Measurements from ENCODE around the gene MKLN1. TPM values are rescaled to one million over a fixed set of nuclear protein-coding genes. Genes with fewer than 3 reads are reported as not detected.

The MKLN1 gene
- total RNA-seq, 1 donor from 2014 or later = 15.2 TPM

DNA sequence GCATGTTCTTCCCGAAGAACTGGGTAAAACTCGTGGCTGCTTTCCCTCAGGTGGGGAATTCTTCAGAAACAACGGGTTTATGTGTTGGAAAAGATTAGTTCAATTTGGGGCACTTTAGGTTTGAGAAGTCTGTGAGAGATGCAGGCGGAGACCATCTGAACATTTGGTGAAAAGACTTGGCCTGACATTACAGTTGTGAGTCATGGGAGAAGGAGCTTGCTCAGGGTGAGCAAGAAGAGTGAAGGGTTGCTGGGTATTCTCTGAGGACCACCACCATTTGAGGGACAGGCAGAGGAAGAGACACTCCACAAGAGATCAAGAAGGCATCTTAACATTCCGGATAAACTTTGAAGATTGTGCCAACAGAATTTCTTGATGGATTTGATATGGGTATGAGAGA is 140.1 kb downstream of the MKLN1 start:
- H3K4me3 ChIP-seq (ENCODE audit: low read depth, low read length) = no peak overlapping the region
- TF ChIP-seq, protein P1, sequence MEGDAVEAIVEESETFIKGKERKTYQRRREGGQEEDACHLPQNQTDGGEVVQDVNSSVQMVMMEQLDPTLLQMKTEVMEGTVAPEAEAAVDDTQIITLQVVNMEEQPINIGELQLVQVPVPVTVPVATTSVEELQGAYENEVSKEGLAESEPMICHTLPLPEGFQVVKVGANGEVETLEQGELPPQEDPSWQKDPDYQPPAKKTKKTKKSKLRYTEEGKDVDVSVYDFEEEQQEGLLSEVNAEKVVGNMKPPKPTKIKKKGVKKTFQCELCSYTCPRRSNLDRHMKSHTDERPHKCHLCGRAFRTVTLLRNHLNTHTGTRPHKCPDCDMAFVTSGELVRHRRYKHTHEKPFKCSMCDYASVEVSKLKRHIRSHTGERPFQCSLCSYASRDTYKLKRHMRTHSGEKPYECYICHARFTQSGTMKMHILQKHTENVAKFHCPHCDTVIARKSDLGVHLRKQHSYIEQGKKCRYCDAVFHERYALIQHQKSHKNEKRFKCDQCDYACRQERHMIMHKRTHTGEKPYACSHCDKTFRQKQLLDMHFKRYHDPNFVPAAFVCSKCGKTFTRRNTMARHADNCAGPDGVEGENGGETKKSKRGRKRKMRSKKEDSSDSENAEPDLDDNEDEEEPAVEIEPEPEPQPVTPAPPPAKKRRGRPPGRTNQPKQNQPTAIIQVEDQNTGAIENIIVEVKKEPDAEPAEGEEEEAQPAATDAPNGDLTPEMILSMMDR (conservative IDR thresholded peaks at IDR 0.05; ENCODE audit: low read depth, low read length) = no peak
- DNase-seq (ENCODE audit: low read depth) = no peak

DNA sequence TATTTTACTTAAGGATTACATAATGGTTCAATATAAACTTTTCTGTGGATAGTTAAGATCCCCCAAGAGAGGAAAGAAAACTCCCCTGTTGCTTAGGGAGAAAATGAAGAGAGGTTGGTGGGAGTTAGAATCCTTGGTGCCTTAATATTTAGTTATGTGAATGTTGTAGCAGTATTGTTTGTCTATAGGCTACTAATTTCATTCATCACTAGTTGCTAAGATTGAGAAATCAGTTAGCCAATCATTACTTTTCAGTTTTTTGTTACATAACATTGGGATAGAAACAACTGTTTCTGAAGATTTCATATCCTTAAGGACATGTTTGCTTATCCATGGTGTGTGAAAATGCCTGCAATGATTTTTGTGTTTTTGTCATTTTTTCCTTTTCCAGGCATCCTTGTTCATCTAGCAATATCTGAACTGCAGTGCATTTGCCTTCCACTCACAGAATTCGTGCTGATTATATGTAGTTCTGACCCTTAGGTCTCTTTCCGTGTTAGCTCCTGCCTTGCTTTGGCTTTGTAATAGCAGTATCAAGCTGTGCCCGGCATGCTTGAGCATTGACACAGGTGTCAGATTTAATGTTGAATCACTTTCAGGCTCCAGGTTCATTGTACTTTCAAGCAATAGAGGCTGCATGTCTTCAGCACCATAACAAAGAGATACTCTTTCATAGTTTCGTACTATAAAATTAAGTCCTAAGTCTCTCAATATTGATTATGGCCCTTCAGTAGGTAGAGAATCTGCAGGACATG is 143.8 kb downstream of the MKLN1 start:
- TF ChIP-seq, protein P1 (conservative IDR thresholded peaks at IDR 0.05; ENCODE audit: low read depth, low read length) = no peak
- no peak for DNase-seq (ENCODE audit: low read depth)

DNA sequence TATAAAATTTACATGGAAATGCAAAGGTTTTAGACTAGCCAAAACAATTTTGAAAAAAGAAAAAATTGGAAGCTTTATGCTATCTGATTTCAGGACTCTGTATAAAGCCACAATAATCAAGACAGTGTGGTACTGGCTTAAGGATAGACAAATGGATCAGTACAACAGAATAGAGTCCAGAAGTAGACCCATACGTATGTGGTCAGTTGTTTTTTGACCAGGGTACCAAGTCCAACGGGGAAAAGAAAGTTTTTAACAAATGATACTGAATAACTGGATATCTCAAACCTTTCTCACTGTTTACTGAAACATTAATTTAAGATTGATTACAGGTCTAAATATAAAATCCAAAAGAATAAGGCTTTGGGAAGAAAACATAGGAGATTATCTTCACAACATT is 149.1 kb downstream of the MKLN1 start:
- TF ChIP-seq, protein P1 (conservative IDR thresholded peaks at IDR 0.05; ENCODE audit: low read depth, low read length) = no peak

More for the DNA sequence above, 143.8 kb downstream of the MKLN1 start:
- H3K4me3 ChIP-seq (ENCODE audit: low read depth, low read length) = no peak overlapping the region

DNA sequence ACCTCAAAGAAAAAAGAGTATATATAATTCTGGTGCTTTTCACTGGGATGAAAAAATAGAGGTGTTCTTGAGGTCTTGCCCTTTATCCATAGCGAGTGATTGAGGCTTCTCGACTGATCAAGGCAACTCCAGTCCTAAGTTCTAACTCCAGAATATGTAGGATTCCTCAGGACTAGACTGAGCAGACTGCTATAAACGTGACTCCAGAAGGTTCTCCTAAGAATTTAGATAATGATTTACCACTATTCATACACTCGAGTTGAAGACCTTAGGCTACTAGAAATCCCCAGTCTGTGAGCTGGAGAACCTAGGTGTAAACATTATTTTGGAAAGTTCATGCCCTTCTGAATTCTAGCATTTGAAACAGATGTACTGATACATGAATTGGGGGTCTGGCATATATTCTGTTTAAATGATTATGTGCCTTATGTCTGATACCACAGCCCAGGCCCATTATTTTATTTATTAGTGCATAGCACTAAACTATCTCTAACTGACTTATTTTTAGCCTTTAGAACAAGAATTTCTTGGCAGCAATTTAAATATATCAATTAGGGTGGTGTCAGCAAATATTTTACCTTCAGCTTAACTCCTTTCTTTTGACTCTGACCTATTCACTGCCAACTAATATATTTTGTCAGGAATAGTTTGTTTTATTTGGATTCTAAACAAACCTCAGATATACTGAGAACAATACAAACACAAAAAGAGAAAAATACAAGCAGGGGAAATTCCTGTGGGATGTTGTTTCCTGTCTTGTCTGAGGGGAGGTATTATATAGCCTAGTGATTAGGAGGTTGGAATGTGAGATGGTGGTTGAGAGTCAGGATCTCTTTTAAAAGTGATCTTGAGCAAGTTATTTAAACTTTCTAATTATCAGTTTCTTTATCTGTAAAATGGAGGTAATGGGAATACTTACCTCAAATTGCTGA is 153.0 kb downstream of the MKLN1 start:
- TF ChIP-seq, protein P1 (conservative IDR thresholded peaks at IDR 0.05; ENCODE audit: low read depth, low read length) = no peak
- DNase-seq (ENCODE audit: low read depth) = peak; percentile 53
- H3K4me3 ChIP-seq (ENCODE audit: low read depth, low read length) = no peak overlapping the region

More for the DNA sequence above, 149.1 kb downstream of the MKLN1 start:
- H3K4me3 ChIP-seq (ENCODE audit: low read depth, low read length) = no peak overlapping the region
- no peak for DNase-seq (ENCODE audit: low read depth)

DNA sequence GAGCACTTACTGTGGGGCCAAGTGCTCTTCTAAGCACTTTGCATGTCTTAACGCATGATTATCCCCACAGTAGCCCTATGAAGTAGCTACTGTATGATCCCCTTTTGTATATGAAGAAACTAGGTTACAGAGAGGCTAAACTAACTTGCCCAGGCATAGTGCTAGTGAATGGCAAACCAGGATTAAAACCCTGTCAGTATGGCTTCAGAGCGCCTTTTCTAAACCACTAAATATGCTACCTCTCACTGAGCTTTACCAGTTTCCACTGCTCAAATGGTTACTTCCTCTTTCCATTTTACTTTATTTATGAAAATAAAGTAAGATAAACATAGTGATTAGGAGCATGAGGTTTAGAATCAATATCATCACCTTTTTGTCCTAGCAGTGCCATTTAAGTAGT is 155.1 kb downstream of the MKLN1 start:
- H3K4me3 ChIP-seq (ENCODE audit: low read depth, low read length) = no peak overlapping the region
- TF ChIP-seq, protein P1 (conservative IDR thresholded peaks at IDR 0.05; ENCODE audit: low read depth, low read length) = no peak
- no peak for DNase-seq (ENCODE audit: low read depth)

DNA sequence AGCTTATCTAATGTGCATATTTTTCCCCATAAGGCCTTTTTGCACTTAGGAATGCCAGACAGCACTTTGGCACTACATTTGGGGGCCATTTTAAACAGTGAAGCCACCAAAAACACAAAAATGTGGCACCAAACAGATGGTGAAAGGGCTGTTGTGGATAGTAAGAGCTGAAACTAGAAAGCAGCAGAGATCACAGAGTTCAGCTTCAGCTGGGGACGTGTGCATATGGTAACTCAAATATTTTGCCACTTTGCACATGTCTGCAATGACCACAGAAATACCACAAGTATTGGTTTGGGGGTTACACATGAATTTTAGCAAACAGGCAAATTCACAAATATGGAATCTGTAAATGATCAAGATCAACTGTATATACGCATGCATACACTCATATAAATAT is 155.9 kb downstream of the MKLN1 start:
- DNase-seq (ENCODE audit: low read depth) = no peak
- no peak overlapping the region for H3K4me3 ChIP-seq (ENCODE audit: low read depth, low read length)

More for the DNA sequence above, 155.9 kb downstream of the MKLN1 start:
- TF ChIP-seq, protein P1 (conservative IDR thresholded peaks at IDR 0.05; ENCODE audit: low read depth, low read length) = no peak
